ENCODE measurements around the gene PANX2.

Gene PANX2

DNA sequence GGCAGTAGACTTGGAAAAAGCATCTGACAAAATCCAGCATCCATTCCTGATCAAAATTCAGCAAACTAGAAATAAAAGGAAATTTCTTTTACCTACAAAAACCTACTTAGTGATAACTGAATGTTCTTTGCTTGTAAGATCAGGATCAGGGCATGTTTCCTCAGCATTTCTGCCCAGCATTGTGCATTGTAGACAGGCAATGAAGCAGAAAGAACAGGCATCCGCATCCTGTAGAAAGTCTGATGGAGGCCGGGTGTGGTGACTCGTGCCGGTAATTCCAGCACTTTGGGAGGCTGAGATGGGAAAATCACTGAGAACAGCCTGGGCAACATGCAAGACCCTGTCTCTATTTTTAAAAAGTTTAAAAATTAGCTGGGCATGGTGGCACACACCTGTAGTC is 32.5 kb upstream of the PANX2 start:
- Histone ChIP-seq H3K4me3 (ENCODE audit: low read length in 2 of 2) (no peak overlapping the region), H3K4me1 (ENCODE audit: control insufficient read depth in 2 of 2, insufficient read depth in 2 of 2, low read length in 2 of 2) (peaks cover 0 to 2% of the 10 kb centered on the region in 2 donors), H3K27ac (ENCODE audit: low read depth in 2 of 2, low read length in 2 of 2) (no peak overlapping the region), H3K9ac (ENCODE audit: low read depth in 1 of 2, low read length in 2 of 2) (no peak overlapping the region), H3K27me3 (ENCODE audit: control insufficient read depth in 2 of 2, insufficient read depth in 2 of 2, low read length in 2 of 2) (peaks cover 9% of the 10 kb centered on the region in 2 donors), H3K9me3 (ENCODE audit: control insufficient read depth in 2 of 2, low read length in 2 of 2) (no peaks in the 10 kb centered on the region), H3K36me3 (ENCODE audit: control insufficient read depth in 2 of 2, insufficient read depth in 2 of 2, low read length in 2 of 2) (no peaks in the 10 kb centered on the region)

DNA sequence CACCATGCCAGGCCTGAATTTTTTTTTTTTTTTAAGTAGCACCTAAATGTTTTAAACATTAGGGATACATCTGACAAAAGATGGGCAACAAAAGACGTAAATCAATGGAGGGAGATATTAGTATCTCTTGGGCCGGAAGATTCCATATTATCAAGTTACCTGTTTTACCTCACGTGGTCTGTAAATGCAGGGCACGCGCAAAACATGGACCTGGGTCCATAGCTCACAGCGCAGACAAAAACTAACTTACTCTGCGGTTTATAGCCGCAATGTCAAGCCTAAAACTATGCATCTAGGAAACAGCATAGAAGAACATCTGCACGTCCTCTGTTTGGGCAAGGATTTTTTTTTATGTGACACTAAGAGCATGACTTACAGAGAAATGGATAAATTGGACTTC is 31.5 kb upstream of the PANX2 start:
- Histone ChIP-seq H3K4me3 (ENCODE audit: low read length in 2 of 2) (no peak overlapping the region), H3K9me3 (ENCODE audit: control insufficient read depth in 2 of 2, low read length in 2 of 2) (no peaks in the 10 kb centered on the region), H3K36me3 (ENCODE audit: control insufficient read depth in 2 of 2, insufficient read depth in 2 of 2, low read length in 2 of 2) (no peaks in the 10 kb centered on the region), H3K4me1 (ENCODE audit: control insufficient read depth in 2 of 2, insufficient read depth in 2 of 2, low read length in 2 of 2) (peaks cover 0 to 2% of the 10 kb centered on the region in 2 donors), H3K27me3 (ENCODE audit: control insufficient read depth in 2 of 2, insufficient read depth in 2 of 2, low read length in 2 of 2) (peaks cover 9 to 14% of the 10 kb centered on the region in 2 donors), H3K27ac (ENCODE audit: low read depth in 2 of 2, low read length in 2 of 2) (no peak overlapping the region), H3K9ac (ENCODE audit: low read depth in 1 of 2, low read length in 2 of 2) (no peak overlapping the region)

DNA sequence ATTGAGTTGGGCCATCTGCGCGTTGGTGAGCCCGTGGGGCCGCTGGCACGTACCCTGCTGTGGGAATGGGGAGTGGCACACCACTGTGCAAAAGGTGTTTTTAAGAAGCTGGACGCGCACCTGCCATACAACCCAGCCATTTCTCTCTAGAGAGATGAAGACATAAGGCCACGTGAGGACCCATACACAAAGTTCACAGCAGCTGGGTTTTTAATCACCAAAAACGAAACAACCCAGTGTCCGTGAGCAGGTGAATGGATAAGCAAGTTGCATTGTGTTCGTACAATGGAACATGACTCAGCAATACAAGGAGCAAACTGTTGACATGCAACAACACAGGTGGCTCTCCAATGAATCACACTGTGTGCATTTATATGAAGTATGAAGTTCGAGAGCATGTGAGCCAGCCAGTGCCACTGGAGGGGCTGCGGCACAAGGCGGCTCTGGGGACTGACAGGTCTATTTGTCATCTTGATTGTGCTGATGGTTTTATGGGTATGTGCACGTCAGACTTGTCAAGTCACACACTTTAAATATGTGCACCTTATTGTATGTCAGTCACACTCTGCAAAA is 30.6 kb upstream of the PANX2 start:
- Histone ChIP-seq H3K36me3 (ENCODE audit: control insufficient read depth in 2 of 2, insufficient read depth in 2 of 2, low read length in 2 of 2) (no peaks in the 10 kb centered on the region), H3K27ac (ENCODE audit: low read depth in 2 of 2, low read length in 2 of 2) (no peak overlapping the region), H3K27me3 (ENCODE audit: control insufficient read depth in 2 of 2, insufficient read depth in 2 of 2, low read length in 2 of 2) (peaks cover 11% of the 10 kb centered on the region in 2 donors)

DNA sequence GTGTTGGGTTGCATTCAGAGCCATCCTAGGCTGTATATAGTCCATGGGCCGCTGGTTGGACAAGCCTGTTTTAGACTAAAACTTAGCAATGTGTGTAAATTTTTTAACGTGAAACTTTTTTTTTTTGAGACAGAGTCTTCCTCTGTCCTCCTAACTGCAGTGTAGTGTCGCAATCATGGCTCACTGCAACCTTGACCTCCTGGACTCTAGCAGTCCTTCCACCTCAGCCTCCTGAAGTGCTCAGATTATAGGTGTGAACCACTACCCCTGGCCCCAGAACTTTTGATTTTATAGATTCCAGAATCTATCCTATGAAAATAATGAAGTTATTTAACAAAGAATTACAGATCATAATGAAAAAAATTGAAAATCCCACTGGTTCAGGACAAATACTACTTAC is 29.9 kb upstream of the PANX2 start:
- Histone ChIP-seq H3K4me1 (ENCODE audit: control insufficient read depth in 2 of 2, insufficient read depth in 2 of 2, low read length in 2 of 2) (peaks cover 0 to 2% of the 10 kb centered on the region in 2 donors), H3K9ac (ENCODE audit: low read depth in 1 of 2, low read length in 2 of 2) (no peak overlapping the region), H3K36me3 (ENCODE audit: control insufficient read depth in 2 of 2, insufficient read depth in 2 of 2, low read length in 2 of 2) (no peaks in the 10 kb centered on the region), H3K4me3 (ENCODE audit: low read length in 2 of 2) (no peak overlapping the region), H3K9me3 (ENCODE audit: control insufficient read depth in 2 of 2, low read length in 2 of 2) (no peaks in the 10 kb centered on the region), H3K27me3 (ENCODE audit: control insufficient read depth in 2 of 2, insufficient read depth in 2 of 2, low read length in 2 of 2) (peaks cover 11 to 13% of the 10 kb centered on the region in 2 donors), H3K27ac (ENCODE audit: low read depth in 2 of 2, low read length in 2 of 2) (no peak overlapping the region)

More for the DNA sequence above, 30.6 kb upstream of the PANX2 start:
- Histone ChIP-seq H3K9ac (ENCODE audit: low read depth in 1 of 2, low read length in 2 of 2) (no peak overlapping the region), H3K4me1 (ENCODE audit: control insufficient read depth in 2 of 2, insufficient read depth in 2 of 2, low read length in 2 of 2) (peaks cover 0 to 2% of the 10 kb centered on the region in 2 donors), H3K9me3 (ENCODE audit: control insufficient read depth in 2 of 2, low read length in 2 of 2) (no peaks in the 10 kb centered on the region), H3K4me3 (ENCODE audit: low read length in 2 of 2) (no peak overlapping the region)

DNA sequence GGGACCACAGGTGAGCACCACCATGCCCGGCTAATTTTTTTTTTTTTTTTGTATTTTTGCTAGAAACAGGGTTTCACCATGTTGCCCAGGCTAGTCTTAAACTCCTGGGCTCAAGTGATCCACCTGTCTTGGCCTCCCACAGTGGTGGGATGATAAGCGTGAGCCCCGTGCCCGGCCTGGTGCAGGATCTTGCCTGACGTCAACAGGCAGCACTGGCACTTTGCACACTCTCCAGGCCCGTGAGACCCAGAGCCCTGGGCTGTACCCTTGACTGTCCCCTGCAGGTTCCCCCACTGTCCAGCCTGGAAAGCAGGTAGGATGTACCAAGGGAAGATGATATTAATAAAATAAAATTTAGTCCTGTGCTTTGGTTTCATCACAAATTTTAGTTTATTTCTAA is 29.1 kb upstream of the PANX2 start:
- Histone ChIP-seq H3K4me1 (ENCODE audit: control insufficient read depth in 2 of 2, insufficient read depth in 2 of 2, low read length in 2 of 2) (peaks cover 0 to 2% of the 10 kb centered on the region in 2 donors), H3K27ac (ENCODE audit: low read depth in 2 of 2, low read length in 2 of 2) (no peak overlapping the region)

DNA sequence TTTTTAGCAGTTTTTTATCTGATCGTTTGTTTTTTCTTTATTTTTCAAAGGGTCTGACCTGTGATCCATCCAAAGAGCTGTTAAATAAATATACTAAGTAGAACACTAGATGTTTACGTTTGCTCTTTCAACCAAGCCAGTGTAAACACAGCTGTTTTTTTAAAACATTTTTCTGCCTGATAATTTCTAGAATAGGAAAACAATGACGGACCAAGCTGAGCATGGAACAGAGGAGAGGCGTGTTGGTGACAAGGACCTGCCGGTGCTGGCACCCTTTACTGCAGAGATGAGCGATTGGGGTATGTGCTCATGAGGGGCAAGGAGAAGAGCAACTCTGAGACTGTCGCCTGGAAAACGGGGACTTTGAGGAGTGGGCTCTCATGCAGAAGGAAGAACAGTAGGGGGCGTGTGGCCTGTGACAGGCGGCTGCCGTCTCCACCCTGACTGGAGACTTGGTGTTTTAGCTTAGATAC is 28.6 kb upstream of the PANX2 start:
- H3K4me3 ChIP-seq (ENCODE audit: low read length in 2 of 2), result no peak overlapping the region
- no peak overlapping the region for H3K27ac ChIP-seq (ENCODE audit: low read depth in 2 of 2, low read length in 2 of 2)
- no peak overlapping the region for H3K9ac ChIP-seq (ENCODE audit: low read depth in 1 of 2, low read length in 2 of 2)

More for the DNA sequence above, 29.1 kb upstream of the PANX2 start:
- Histone ChIP-seq H3K36me3 (ENCODE audit: control insufficient read depth in 2 of 2, insufficient read depth in 2 of 2, low read length in 2 of 2) (no peaks in the 10 kb centered on the region), H3K9me3 (ENCODE audit: control insufficient read depth in 2 of 2, low read length in 2 of 2) (no peaks in the 10 kb centered on the region), H3K4me3 (ENCODE audit: low read length in 2 of 2) (no peak overlapping the region), H3K9ac (ENCODE audit: low read depth in 1 of 2, low read length in 2 of 2) (no peak overlapping the region), H3K27me3 (ENCODE audit: control insufficient read depth in 2 of 2, insufficient read depth in 2 of 2, low read length in 2 of 2) (peaks cover 11 to 16% of the 10 kb centered on the region in 2 donors)

DNA sequence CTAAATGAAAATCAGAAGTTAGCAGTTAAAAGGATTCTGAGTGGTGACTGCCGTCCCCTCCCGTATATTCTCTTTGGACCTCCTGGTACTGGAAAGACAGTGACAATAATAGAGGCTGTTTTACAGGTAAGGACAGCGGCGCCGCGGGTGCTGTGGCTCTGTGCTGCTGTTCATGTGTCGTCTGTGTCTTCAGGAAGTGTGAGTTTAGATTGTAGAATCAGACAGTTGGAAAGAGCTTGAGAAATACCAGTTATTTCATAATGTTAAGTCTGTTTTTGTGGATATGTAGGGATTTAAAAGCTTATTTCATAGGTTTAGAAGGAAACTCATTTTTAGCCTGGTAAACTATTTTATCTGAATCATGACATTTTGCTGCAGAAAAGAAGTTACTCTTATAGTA is 27.4 kb upstream of the PANX2 start:
- Histone ChIP-seq H3K36me3 (ENCODE audit: control insufficient read depth in 2 of 2, insufficient read depth in 2 of 2, low read length in 2 of 2) (no peaks in the 10 kb centered on the region), H3K27me3 (ENCODE audit: control insufficient read depth in 2 of 2, insufficient read depth in 2 of 2, low read length in 2 of 2) (peaks cover 11 to 16% of the 10 kb centered on the region in 2 donors), H3K9me3 (ENCODE audit: control insufficient read depth in 2 of 2, low read length in 2 of 2) (no peaks in the 10 kb centered on the region), H3K9ac (ENCODE audit: low read depth in 1 of 2, low read length in 2 of 2) (no peak overlapping the region), H3K4me1 (ENCODE audit: control insufficient read depth in 2 of 2, insufficient read depth in 2 of 2, low read length in 2 of 2) (peaks cover 0 to 2% of the 10 kb centered on the region in 2 donors), H3K4me3 (ENCODE audit: low read length in 2 of 2) (no peak overlapping the region), H3K27ac (ENCODE audit: low read depth in 2 of 2, low read length in 2 of 2) (no peak overlapping the region)

More for the DNA sequence above, 28.6 kb upstream of the PANX2 start:
- no peaks in the 10 kb centered on the region for H3K36me3 ChIP-seq (ENCODE audit: control insufficient read depth in 2 of 2, insufficient read depth in 2 of 2, low read length in 2 of 2)
- H3K27me3 ChIP-seq (ENCODE audit: control insufficient read depth in 2 of 2, insufficient read depth in 2 of 2, low read length in 2 of 2), result peaks cover 11 to 16% of the 10 kb centered on the region in 2 donors
- no peaks in the 10 kb centered on the region for H3K9me3 ChIP-seq (ENCODE audit: control insufficient read depth in 2 of 2, low read length in 2 of 2)
- peaks cover 0 to 2% of the 10 kb centered on the region in 2 donors for H3K4me1 ChIP-seq (ENCODE audit: control insufficient read depth in 2 of 2, insufficient read depth in 2 of 2, low read length in 2 of 2)

DNA sequence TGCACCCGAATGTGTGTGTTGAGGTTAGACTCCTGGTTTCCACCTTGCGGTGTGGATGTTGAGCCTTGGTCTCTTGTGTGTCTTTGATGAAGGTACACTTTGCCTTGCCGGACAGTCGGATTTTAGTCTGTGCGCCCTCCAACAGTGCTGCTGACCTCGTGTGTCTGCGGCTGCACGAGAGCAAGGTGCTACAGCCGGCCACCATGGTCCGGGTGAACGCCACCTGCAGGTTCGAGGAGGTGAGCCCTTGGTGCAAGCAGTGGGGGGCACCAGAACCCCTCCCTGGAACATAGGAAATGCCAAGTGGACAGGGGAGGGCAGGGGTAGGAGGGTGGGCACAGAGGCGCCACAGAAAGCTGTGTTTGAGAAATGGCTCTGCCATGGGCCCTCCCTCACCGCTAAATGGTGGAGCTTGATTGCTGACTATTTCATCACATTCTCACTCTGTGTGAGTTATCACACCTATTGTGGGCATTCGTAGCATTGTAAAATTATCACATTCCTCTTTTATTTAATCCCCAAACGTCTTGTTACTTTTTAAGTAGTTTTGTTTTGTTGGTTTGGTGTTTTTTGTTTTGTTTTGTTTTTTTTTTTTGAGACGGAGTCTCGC is 26.4 kb upstream of the PANX2 start:
- H3K4me3 ChIP-seq (ENCODE audit: low read length in 2 of 2), result no peak overlapping the region
- peaks cover 11 to 16% of the 10 kb centered on the region in 2 donors for H3K27me3 ChIP-seq (ENCODE audit: control insufficient read depth in 2 of 2, insufficient read depth in 2 of 2, low read length in 2 of 2)
- no peak overlapping the region for H3K9ac ChIP-seq (ENCODE audit: low read depth in 1 of 2, low read length in 2 of 2)
- H3K9me3 ChIP-seq (ENCODE audit: control insufficient read depth in 2 of 2, low read length in 2 of 2), result no peaks in the 10 kb centered on the region
- peaks cover 0 to 2% of the 10 kb centered on the region in 2 donors for H3K4me1 ChIP-seq (ENCODE audit: control insufficient read depth in 2 of 2, insufficient read depth in 2 of 2, low read length in 2 of 2)
- no peaks in the 10 kb centered on the region for H3K36me3 ChIP-seq (ENCODE audit: control insufficient read depth in 2 of 2, insufficient read depth in 2 of 2, low read length in 2 of 2)
- H3K27ac ChIP-seq (ENCODE audit: low read depth in 2 of 2, low read length in 2 of 2), result no peak overlapping the region

DNA sequence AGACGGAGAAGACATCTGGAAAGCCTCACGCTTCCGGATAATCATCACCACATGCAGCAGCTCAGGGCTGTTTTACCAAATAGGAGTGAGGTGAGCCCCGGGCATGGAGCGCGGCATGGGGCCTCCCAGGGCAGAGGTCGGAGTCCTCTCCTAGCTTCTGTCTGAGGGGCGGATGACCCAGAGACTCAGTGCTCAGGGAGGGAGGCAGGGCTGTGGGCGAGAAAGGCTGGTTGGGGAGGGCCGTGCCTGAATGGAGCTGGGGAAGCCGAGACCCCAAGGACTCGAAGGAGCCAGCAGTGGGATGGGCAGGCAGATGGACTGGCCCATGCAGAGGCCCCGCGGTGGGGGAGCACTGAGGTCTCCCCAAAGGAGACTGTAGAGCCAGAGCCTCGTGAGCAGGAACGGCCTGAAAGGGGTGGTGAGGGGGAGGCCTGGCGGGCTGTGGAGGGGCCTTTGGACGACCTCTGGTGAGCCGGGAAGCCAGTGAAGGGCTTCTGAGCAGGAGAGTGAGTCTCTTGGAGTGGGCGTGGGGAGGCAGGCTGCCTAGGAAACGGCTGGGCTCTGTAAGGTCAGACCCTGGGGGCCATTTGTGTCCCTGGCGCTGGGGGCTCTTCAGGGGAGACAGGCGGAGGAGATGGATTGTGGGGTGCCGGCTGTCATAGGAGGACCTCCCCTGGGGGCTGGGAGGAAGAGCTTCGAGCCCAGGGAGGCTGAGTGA is 24.7 kb upstream of the PANX2 start:
- no peak overlapping the region for H3K27ac ChIP-seq (ENCODE audit: low read depth in 2 of 2, low read length in 2 of 2)
- peaks cover 14 to 18% of the 10 kb centered on the region in 2 donors for H3K27me3 ChIP-seq (ENCODE audit: control insufficient read depth in 2 of 2, insufficient read depth in 2 of 2, low read length in 2 of 2)
- no peaks in the 10 kb centered on the region for H3K36me3 ChIP-seq (ENCODE audit: control insufficient read depth in 2 of 2, insufficient read depth in 2 of 2, low read length in 2 of 2)
- no peak overlapping the region for H3K4me3 ChIP-seq (ENCODE audit: low read length in 2 of 2)
- H3K4me1 ChIP-seq (ENCODE audit: control insufficient read depth in 2 of 2, insufficient read depth in 2 of 2, low read length in 2 of 2), result no peaks in the 10 kb centered on the region
- no peak overlapping the region for H3K9ac ChIP-seq (ENCODE audit: low read depth in 1 of 2, low read length in 2 of 2)
- no peaks in the 10 kb centered on the region for H3K9me3 ChIP-seq (ENCODE audit: control insufficient read depth in 2 of 2, low read length in 2 of 2)

Data from mucosa of rectum (tissue), 2 donors.